Muscle of back (tissue), 11 donors: Measurements from ENCODE around the gene CTSZ. TPM values are rescaled to one million over a fixed set of nuclear protein-coding genes. Genes with fewer than 3 reads are reported as not detected.
"Not testable (repeated sequence)": the region's sequence is repeated elsewhere in the genome, so short reads cannot be mapped to it uniquely, and the experiment has no call there.

Experiments
- DNase-seq, 3 donors: peaks; one replicate each; pipeline versions ENCODE4 v3.0.0 to v3.0.0-alpha.2; 2013
- polyA plus RNA-seq, 10 donors: library from polyadenylated mRNA; unstranded; fragments of 120-200 nt; gene quantifications; one replicate each; pipeline ENCODE4 v1.2.1, GENCODE V29; 2013; ENCODE audit not compliant: insufficient read length in 10 of 10

The CTSZ gene
- polyA plus RNA-seq, 10 donors, result 58.6 to 98.5 (median 71.9) TPM

DNA sequence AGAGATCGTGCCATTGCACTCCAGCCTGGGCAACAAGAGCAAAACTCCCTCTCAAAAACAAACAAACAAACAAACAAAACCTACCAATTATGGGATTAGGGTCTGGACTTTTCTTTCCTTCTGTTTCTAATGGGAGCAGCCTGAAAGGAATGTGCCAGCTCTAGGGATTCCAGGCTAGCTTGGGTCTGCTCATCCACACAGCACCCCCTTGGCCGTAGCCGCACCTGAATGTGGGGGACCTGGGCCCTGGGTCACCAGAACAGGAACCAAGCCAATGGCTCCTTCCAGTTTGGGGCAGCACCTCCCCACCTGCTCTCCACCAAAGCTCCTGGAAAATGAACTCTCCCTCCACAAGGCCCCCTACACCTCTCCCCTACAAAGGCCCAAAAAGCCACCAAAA, 6.7 kb downstream of the CTSZ start:
- no peak for DNase-seq

GRCh38 chr20:58998656-58999055, 8.4 kb downstream of the CTSZ start:
- DNase-seq, result no peak

- DNase-seq, result no peak
These were observed 9.8 kb downstream of the CTSZ start for GRCh38 chr20:58997141-58997770.

DNA sequence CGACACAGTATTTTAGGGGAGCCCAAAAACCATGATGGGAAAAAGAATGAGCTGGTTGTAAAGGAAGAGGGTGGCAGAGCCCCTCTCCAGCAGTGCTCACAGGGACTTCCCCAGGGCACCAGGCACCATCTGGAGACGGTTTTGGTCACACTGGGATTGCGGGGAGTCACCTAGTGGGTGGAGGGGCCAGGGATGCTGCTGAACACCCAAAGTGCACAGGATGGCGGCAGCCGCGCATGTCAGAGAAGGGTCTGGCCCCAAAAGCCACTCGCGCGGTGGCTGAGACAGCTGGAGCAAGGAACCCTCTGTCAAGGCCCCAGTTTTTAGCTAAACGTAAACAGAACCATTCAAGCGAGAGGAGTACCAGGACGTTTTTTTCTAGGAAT, 10.8 kb downstream of the CTSZ start:
- DNase-seq, result no peak

DNA sequence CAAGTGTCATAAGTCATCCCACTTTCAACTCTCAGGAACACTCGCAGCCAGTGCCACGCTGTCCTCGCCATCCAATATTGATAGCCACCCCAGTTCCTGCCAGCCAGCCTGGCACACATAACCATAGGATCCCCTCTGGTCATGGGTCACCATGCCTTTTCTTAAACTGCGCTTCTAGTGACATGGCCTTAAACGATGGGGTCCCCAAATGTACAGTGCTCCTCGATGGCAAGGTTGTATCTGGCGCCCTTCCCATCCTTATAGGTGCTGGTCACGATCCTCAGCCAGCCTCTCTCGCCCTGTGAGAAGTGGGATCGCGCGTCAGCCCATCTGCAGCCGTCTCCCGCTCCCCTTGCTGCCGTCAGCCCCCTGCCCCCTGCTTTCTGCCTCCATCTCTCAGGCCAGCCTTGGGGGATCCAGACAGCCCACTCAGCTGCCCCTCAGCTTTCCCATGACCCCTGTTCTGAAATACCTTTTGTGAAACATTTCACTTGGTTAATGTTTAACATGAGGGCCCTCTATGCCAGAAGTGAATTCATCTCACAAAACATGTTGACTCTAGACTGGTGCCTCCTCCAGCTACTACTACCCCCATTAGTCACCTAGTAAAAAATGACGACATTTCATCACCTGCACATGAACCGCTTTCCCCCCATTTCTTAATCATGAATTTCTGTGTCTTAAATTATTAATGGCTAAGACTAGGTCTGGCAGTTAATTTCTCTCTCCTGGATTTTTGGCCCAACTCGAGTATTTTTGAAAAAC, 11.4 kb downstream of the CTSZ start:
- DNase-seq, result no peak

GRCh38 chr20:58994390-58995159, 12.5 kb downstream of the CTSZ start:
- DNase-seq, result no peak

DNA sequence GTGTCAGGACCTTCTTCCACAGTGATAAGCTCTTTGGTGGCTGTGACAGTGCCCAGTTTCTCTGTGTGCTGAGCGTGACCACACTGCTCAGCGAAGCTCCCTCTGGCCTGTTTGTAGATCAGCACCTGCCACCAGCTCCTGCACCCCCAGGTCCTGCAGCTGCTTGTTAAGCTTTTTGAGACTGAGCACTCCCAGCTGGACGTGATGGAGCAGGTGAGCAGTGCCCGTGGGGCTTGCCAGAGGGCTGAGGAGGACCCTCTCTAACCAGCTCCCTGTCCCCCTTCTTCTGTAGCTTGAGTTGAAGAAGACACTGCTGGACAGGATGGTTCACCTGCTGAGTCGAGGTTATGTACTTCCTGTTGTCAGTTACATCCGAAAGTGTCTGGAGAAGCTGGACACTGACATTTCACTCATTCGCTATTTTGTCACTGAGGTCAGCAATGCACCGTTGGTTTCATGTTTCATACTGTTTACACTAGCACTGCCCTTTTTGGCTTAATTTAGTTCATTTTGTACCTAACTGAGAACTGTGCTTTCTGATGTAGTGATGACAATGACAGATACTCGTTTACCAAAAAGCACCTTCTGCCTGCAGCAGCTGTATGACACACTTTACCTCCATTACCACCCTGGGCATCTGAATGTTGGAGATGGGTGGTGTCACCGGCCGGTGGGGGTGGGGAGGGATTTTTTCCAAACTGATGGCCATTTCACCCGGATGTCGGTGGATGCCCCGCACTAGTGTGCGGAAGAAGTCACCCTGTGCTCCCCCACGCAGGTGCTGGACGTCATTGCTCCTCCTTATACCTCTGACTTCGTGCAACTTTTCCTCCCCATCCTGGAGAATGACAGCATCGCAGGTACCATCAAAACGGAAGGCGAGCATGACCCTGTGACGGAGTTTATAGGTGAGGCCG, 13.5 kb downstream of the CTSZ start:
- DNase-seq, result no peak

GRCh38 chr20:58992911-58993310, 14.1 kb downstream of the CTSZ start:
- DNase-seq, result no peak

- DNase-seq, result no peak
These were observed 15.3 kb downstream of the CTSZ start for GRCh38 chr20:58991715-58992114.

DNA sequence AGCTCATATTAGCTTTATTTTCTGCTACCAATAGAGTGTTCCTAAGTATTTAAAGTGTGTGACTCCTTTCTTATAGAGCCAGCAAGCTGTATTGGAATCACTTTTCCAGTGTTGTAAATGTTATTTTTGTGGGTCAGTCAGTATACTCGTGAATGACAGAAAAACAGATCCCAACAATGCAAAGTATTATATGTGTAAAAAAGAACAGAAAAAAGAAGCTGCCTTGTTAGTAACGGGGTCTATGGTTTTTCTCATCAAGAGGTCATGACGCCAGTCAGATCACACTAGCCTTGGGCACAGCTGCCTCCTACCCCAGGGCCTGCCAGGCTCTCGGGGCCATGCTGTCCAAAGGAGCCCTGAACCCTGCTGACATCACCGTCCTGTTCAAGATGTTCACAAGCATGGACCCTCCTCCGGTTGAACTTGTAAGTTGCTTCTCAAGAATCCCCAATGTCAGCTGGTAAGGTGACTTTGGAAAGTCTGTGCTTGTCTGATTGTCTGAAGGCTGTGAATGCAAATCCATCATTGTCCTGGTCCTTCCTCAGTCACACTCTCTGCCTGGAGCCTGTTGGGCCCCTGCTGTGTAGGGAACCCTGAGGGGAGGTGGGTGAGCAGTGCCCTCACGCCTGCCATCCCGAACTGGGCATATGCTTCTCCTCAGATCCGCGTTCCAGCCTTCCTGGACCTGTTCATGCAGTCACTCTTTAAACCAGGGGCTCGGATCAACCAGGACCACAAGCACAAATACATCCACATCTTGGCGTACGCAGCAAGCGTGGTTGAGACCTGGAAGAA, 16.2 kb downstream of the CTSZ start:
- no peak for DNase-seq

DNA sequence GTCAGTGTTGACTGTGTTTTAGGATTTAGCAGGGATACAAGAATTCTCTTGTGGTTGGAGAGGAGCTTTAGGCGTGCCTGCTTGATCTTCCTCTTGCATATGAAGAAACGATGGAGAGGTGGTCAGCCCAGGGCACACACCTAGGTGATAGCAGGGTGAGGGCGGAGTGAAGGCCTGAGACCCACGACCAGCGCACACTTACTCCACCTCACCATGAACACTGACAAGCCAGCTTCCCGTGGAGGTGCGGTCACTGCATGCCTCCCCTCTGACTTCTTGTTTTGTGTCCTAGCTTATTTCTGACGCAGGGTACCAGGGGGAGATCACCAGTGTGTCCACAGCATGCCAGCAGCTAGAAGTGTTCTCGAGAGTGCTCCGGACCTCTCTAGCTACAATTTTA, 17.9 kb downstream of the CTSZ start:
- no peak for DNase-seq

DNA sequence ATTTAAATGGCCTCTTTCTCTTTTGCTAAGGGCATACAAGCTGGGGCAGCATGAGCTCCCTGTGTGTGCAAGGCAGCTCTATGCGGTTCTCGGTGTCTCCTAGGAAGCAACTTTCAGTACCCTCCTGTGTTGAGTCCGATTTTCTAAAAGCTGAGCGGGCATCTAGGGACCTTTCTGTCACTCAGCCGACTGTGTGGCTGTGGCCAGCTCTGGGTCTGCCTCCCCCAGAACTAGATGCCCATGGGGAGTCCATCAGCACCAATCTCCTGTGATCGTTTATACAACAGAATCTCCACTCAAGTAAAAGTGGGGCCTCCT, 18.5 kb downstream of the CTSZ start:
- DNase-seq, result no peak

- DNase-seq, result no peak
These were observed 19.1 kb downstream of the CTSZ start for GRCh38 chr20:58987790-58988564.

- no peak for DNase-seq
These were observed 20.0 kb downstream of the CTSZ start for GRCh38 chr20:58986968-58987517.

- no peak for DNase-seq
These were observed 20.6 kb downstream of the CTSZ start for GRCh38 chr20:58986286-58986967.

- no peak for DNase-seq
These were observed 21.4 kb downstream of the CTSZ start for GRCh38 chr20:58985656-58986055.

- no peak for DNase-seq
These were observed 22.4 kb downstream of the CTSZ start for GRCh38 chr20:58984691-58985090.

- DNase-seq, result not testable (repeated sequence)
These were observed 24.0 kb downstream of the CTSZ start for GRCh38 chr20:58983115-58983468.

DNA sequence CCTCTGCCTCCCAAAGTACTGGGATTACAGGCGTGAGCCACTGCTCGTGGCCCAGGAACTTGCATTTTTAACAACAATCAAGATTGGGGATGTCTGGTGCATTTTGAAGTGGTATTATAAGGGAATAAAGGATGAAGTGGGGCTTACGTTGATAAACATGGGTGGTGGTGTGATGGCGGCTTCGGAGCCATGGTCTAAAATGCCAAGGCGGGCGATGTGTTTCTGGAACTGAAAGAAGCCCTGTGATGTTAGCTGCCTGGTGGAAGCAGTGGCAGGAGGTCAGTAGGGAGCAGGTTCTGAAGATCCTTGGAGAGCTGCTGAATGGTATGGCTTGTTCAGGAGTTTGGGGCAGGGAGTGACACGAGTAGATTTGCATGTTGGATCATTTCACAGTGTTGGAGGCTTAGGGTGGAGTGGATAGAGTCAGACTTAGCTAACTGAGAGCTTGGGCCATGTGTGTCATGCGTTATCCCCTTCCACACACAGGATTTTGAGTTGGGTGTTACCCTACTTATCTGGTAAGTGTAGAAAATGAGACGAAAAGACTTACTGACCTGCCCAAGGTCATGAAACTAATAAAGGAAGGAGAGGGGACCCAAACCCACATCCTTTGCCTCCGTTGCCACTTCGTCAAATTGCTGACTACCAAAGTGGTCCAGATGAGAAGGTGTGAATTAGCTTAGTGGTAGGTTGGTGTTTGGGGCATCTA, 24.5 kb downstream of the CTSZ start:
- DNase-seq, result no peak
